ENCODE data around the gene MORN1.

DNA sequence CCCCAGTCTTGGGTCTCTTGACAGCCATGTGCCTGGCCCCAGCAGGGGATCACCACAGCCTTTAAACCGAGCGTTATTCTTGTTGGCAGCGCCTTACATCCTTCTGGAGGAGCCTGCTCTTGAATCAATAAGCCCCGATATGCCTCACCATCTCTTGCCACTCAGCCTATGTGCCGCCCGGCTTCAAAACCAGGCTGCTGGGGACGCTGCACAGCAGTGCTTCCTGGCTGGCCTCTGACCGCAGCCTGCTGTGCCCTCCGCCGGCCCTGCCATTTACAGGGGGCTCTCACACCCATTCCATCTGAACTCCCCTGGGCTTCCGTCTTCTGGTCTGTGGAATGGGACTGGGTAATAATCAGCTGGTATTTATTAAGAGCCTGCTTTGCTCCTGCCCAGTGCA lies 24.0 kb upstream of the MORN1 start:
- TF ChIP-seq POLR2A (IDR thresholded peaks at IDR 0.05; ENCODE audit: low read depth, low read length): no peak
- no peak for TF ChIP-seq POU2F2 (IDR thresholded peaks at IDR 0.05; ENCODE audit: low read depth, low read length)

All from GM12891 (cell line).